Stimulated activated CD8-positive, alpha-beta memory T cell treated with anti-CD3 and anti-CD28 coated beads, Interleukin-12 subunit alpha, Interleukin-12 subunit beta, amount 100 ng/mL, for 4 hours (primary cell): ENCODE results near the gene ZNF394.

ENCODE experiments used
- DNase-seq: peaks from one replicate; pipeline ENCODE4 v3.0.0-alpha.2; 2020; ENCODE audit warnings: low read depth

ZNF394 gene

GRCh38 chr7:99449326-99449725, 50.8 kb downstream of the ZNF394 start:
- no peak for DNase-seq

DNA sequence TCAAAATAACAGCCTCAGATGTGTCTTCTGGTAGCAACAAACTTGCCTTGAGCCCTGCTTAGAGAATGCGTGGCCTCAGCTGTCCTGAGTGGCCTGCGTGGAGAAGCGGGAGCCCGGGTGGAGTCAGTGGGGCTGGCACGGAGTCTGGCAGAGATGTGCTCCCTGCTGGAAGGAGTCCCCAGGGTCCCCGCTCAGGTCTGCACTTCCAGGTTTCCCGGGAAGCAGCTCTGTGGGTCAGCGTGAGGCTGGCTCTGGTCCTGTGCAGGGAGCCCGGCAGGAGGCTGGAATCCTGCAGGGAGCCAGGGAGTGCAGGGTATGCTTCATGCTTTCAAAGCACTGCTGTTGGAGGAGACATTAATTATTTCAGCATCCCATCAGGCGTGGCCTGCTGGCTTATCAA, 51.2 kb downstream of the ZNF394 start:
- no peak for DNase-seq

GRCh38 chr7:99447943-99448342, 52.1 kb downstream of the ZNF394 start:
- DNase-seq: no peak

DNA sequence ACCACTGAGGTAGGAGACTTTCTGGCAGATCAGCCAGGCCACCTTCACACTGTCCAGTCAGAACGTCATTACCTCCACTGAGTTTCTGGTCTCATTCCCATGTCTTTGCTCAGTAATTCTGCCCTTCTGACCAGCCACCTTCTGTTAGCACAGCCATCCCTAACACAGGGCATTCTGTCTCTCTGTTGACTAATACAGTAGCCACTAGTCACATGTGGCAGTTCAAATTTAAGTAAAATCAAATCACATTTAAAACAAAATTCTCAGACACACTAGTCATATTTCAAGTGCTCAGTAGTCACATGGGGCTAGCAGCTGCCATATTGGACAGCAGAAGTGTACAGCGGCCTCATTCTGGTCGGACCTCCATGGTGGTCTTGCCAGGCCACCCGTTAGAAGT, 54.0 kb downstream of the ZNF394 start:
- no peak for DNase-seq
